Neutrophil (primary cell): Measurements from ENCODE around the gene TUBB4A.

Source experiments
- H3K27ac ChIP-seq: fragments of 200-600 bp; sonication (generic); 2 replicates; pipeline ENCODE4 v1.5.1; 2016; ENCODE audit warnings: mild to moderate bottlenecking, moderate library complexity
- H3K27me3 ChIP-seq: fragments of 200-600 bp; sonication (generic); 2 replicates; pipeline ENCODE4 v1.6.0; 2016; ENCODE audit warnings: mild to moderate bottlenecking
- H3K36me3 ChIP-seq: fragments of 200-600 bp; sonication (generic); 2 replicates; pipeline ENCODE4 v1.5.1; 2017
- H3K4me1 ChIP-seq, 2 experiments: fragments of 200-600 bp in 1 of 2; sonication (generic) in 1 of 2; 1 replicate in 1 of 2; 2 replicates in 1 of 2; pipeline versions ENCODE4 v1.5.1 to v1.6.1; 2013 to 2016; ENCODE audit warnings: low read depth in 1 of 2, low read length in 1 of 2, mild to moderate bottlenecking in 1 of 2, moderate library complexity in 1 of 2; ENCODE audit not compliant: control insufficient read depth in 1 of 2, insufficient read depth in 1 of 2
- H3K4me3 ChIP-seq, 2 experiments: fragments of 200-600 bp in 1 of 2; sonication (generic) in 1 of 2; 1 replicate in 1 of 2; 2 replicates in 1 of 2; pipeline ENCODE4 v1.5.1; 2013 to 2016; ENCODE audit warnings: low read depth in 1 of 2, low read length in 1 of 2, mild to moderate bottlenecking in 1 of 2, moderate library complexity in 1 of 2
- H3K9me3 ChIP-seq: fragments of 200-600 bp; sonication (generic); 2 replicates; pipeline ENCODE4 v1.5.1; 2016
- TF ChIP-seq, protein P1 (sequence below): fragments of 200-600 bp; sonication (generic); IDR thresholded peaks from 2 replicates; pipeline ENCODE4 v1.5.1; 2016; ENCODE audit warnings: antibody characterized with exemption

Gene TUBB4A

DNA sequence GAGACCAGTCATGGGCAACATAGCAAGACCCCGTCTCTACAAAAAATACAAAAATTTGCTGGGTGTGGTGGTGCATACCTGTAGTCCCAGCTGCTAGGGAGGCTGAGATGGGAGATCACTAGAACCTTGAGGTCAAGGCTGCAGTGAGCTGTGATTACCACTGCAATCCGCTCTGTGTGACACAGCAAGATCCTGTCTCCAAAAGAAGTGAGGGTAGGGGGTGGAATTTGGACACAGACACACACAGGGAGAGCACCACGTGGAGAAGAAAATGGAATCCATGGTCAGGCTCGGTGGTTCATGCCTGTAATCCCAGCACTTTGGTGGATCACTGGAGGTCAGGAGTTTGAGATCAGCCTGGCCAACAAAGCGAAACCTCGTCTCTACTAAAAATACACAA lies 37.4 kb upstream of the TUBB4A start:
- Histone ChIP-seq H3K4me3 (no peak overlapping the region), H3K27me3 (peaks cover 11% of the 10 kb centered on the region), H3K4me1 (peaks cover 0 to 5% of the 10 kb centered on the region in 2 experiments), H3K9me3 (no peaks in the 10 kb centered on the region), H3K36me3 (no peaks in the 10 kb centered on the region), H3K27ac (no peak overlapping the region)
- TF ChIP-seq, protein P1, sequence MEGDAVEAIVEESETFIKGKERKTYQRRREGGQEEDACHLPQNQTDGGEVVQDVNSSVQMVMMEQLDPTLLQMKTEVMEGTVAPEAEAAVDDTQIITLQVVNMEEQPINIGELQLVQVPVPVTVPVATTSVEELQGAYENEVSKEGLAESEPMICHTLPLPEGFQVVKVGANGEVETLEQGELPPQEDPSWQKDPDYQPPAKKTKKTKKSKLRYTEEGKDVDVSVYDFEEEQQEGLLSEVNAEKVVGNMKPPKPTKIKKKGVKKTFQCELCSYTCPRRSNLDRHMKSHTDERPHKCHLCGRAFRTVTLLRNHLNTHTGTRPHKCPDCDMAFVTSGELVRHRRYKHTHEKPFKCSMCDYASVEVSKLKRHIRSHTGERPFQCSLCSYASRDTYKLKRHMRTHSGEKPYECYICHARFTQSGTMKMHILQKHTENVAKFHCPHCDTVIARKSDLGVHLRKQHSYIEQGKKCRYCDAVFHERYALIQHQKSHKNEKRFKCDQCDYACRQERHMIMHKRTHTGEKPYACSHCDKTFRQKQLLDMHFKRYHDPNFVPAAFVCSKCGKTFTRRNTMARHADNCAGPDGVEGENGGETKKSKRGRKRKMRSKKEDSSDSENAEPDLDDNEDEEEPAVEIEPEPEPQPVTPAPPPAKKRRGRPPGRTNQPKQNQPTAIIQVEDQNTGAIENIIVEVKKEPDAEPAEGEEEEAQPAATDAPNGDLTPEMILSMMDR: no peak

DNA sequence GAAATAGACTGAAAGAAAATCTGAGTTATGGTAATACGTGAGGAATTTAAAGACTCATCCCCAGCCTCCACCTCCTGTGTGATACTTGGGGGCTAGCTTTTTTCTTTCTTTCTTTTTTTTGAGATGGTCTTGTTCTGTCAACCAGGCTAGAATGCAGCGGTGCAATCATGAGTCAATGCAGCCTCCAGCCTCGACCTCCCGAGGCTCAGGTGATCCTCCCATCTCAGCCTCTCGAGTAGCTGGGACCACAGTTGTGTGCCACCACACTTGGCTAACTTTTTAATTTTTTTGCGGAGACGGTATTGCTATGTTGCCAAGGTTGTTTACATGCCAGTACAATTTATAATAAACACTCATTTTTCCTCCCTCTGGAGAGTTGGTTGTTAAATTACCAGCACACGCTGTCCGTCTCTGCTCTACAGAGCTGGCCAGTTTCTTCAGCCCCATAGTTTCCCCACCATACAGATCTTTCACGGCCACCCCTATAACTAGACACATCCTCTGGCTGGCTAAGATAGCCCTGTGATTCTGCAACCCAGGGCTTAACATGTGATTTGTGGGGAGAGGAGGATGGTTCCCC lies 33.5 kb upstream of the TUBB4A start:
- Histone ChIP-seq H3K27me3 (peaks cover 40% of the 10 kb centered on the region), H3K36me3 (no peaks in the 10 kb centered on the region), H3K27ac (no peak overlapping the region), H3K9me3 (no peaks in the 10 kb centered on the region), H3K4me3 (no peak overlapping the region), H3K4me1 (peaks cover 6 to 17% of the 10 kb centered on the region in 2 experiments)
- TF ChIP-seq, protein P1: no peak

DNA sequence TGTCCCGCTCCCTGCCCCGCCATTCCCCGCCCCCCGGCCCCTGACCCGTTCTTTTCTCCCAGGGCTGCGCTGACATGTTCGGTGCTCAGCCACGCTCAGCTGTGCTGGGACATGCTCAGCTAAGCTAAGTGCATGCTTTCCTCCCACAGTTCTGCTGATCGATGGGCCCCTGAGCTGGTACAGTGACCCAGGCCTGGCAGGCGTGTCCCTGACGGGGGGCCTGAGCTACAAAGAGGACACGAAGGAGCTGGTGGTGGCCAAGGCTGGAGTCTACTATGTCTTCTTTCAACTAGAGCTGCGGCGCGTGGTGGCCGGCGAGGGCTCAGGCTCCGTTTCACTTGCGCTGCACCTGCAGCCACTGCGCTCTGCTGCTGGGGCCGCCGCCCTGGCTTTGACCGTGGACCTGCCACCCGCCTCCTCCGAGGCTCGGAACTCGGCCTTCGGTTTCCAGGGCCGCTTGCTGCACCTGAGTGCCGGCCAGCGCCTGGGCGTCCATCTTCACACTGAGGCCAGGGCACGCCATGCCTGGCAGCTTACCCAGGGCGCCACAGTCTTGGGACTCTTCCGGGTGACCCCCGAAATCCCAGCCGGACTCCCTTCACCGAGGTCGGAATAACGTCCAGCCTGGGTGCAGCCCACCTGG lies 32.5 kb upstream of the TUBB4A start:
- no peaks in the 10 kb centered on the region for H3K36me3 ChIP-seq
- peaks cover 6 to 17% of the 10 kb centered on the region in 2 experiments for H3K4me1 ChIP-seq
- peaks cover 51% of the 10 kb centered on the region for H3K27me3 ChIP-seq
- H3K4me3 ChIP-seq: no peak overlapping the region
- H3K9me3 ChIP-seq: no peaks in the 10 kb centered on the region
- no peak overlapping the region for H3K27ac ChIP-seq
- TF ChIP-seq, protein P1: no peak

DNA sequence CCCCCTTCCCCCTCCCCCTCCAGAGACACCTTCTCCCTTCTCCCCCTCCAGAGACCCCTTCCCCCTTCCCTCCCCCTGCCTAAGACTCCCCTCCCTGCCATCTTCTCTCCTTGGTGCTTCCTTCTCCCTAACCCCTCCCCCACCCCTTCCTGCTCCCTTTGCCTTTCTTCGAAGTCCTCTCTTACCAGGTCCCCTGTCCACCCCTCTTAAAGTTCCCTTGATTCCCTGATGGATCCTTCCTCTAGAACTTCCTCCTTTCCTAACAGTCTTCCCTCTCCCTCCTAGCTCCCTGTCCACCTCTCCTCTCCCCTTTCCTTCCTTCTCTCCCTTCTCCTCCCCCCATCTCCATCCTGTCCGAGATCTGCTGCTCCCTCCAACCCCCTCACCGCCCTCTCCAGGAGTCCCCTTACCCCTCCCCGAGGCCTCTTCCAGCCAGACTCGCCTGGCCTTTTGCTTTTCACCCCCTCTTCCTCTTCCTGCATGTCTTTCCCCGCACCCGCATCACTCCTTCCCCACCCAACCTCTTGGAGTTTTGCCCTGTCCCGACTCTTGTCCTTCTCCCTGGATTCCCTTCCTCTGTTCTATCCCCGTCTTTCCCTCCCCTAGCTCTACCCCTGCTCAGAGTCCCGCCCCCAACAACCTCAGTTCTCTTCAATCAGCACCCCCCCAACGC lies 31.8 kb upstream of the TUBB4A start:
- Histone ChIP-seq H3K4me3 (no peak overlapping the region), H3K9me3 (no peaks in the 10 kb centered on the region), H3K4me1 (peaks cover 6 to 17% of the 10 kb centered on the region in 2 experiments), H3K27me3 (peaks cover 58% of the 10 kb centered on the region), H3K27ac (no peak overlapping the region), H3K36me3 (no peaks in the 10 kb centered on the region)
- TF ChIP-seq, protein P1: no peak

DNA sequence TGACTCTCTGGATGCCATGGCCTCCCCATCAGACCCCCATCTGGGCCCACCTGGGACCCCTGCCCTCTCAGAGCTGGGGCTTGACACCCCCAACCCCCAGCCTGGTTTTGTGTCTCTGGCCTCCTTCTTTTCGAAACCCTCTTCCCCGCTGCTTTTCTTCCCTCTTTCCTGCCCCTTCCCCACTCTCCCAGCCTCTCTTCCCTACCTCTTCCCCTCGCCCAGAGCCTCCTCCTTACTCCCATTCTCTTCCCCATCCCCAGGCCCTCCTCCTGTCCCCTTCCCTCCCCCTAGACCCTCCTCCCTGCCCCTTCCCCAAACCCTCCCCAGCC lies 30.9 kb upstream of the TUBB4A start:
- TF ChIP-seq, protein P1: no peak
- no peak overlapping the region for H3K4me3 ChIP-seq
- H3K36me3 ChIP-seq: no peaks in the 10 kb centered on the region
- H3K4me1 ChIP-seq: peaks cover 10 to 17% of the 10 kb centered on the region in 2 experiments
- H3K27me3 ChIP-seq: peaks cover 67% of the 10 kb centered on the region
- H3K27ac ChIP-seq: no peak overlapping the region
- no peaks in the 10 kb centered on the region for H3K9me3 ChIP-seq
